ENCODE results near the gene ZC3H4.

ZC3H4 gene

GRCh38 chr19:47145639-47146486, 32.3 kb upstream of the ZC3H4 start:
- H3K9me3 ChIP-seq (ENCODE audit: low read length): no peaks in the 10 kb centered on the region
- no peaks in the 10 kb centered on the region for H3K9me2 ChIP-seq (ENCODE audit: low read depth, low read length)
- H2AFZ ChIP-seq (ENCODE audit: low read length): no peak overlapping the region
- no peaks in the 10 kb centered on the region for H3K27me3 ChIP-seq (ENCODE audit: insufficient read depth, low read length)
- H4K20me1 ChIP-seq (ENCODE audit: insufficient read depth, low read length): no peaks in the 10 kb centered on the region
- H3K4me1 ChIP-seq (ENCODE audit: insufficient read depth, low read length, severe bottlenecking): no peaks in the 10 kb centered on the region
- H3K36me3 ChIP-seq (ENCODE audit: insufficient read depth, low read length): peaks cover 88% of the 10 kb centered on the region
- H3K9ac ChIP-seq (ENCODE audit: low read length): no peak overlapping the region
- no peaks in the 10 kb centered on the region for H3F3A ChIP-seq (ENCODE audit: insufficient read depth, low read length)
- peaks cover 32% of the 10 kb centered on the region for H3K79me2 ChIP-seq (ENCODE audit: insufficient read depth, low read length)
- H3K4me2 ChIP-seq (ENCODE audit: low read length): no peak overlapping the region
- TF ChIP-seq EZH2 (IDR thresholded peaks at IDR 0.05; ENCODE audit: borderline replicate concordance, low read length) (no peak), CTCF (IDR thresholded peaks at IDR 0.05; ENCODE audit: low read length) (no peak)
- H3K27ac ChIP-seq (ENCODE audit: low read depth, low read length, poor library complexity, severe bottlenecking): no peak overlapping the region
- no peak overlapping the region for H3K4me3 ChIP-seq (ENCODE audit: low read depth, low read length, poor library complexity, severe bottlenecking)

DNA sequence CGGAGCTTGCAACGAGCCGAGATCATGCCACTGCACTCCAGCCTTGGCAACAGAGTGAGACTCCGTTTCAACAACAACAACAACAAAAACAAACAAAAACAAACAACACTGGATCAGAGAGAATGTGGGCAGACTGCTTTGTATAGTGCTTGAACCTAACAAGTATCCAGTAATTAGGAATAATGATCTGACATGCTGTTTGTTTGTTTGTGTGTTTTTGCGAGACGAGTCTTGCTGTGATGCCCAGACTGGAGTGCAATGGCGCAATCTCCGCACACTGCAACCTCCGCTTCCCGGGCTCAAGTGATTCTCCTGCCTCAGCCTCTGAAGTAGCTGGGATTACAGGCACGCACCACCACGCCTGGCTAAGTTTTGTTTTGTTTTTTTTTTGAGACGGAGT, 31.1 kb upstream of the ZC3H4 start:
- Histone ChIP-seq H3K27me3 (ENCODE audit: insufficient read depth, low read length) (no peaks in the 10 kb centered on the region), H3F3A (ENCODE audit: insufficient read depth, low read length) (no peaks in the 10 kb centered on the region), H3K9me2 (ENCODE audit: low read depth, low read length) (no peaks in the 10 kb centered on the region), H4K20me1 (ENCODE audit: insufficient read depth, low read length) (no peaks in the 10 kb centered on the region), H3K36me3 (ENCODE audit: insufficient read depth, low read length) (peaks cover 76% of the 10 kb centered on the region), H3K9ac (ENCODE audit: low read length) (no peak overlapping the region), H3K4me1 (ENCODE audit: insufficient read depth, low read length, severe bottlenecking) (no peaks in the 10 kb centered on the region), H3K4me2 (ENCODE audit: low read length) (no peak overlapping the region), H2AFZ (ENCODE audit: low read length) (no peak overlapping the region), H3K79me2 (ENCODE audit: insufficient read depth, low read length) (peaks cover 38% of the 10 kb centered on the region), H3K9me3 (ENCODE audit: low read length) (no peaks in the 10 kb centered on the region), H3K4me3 (ENCODE audit: low read depth, low read length, poor library complexity, severe bottlenecking) (no peak overlapping the region), H3K27ac (ENCODE audit: low read depth, low read length, poor library complexity, severe bottlenecking) (no peak overlapping the region)
- TF ChIP-seq CTCF (IDR thresholded peaks at IDR 0.05; ENCODE audit: low read length) (no peak), EZH2 (IDR thresholded peaks at IDR 0.05; ENCODE audit: borderline replicate concordance, low read length) (no peak)

DNA sequence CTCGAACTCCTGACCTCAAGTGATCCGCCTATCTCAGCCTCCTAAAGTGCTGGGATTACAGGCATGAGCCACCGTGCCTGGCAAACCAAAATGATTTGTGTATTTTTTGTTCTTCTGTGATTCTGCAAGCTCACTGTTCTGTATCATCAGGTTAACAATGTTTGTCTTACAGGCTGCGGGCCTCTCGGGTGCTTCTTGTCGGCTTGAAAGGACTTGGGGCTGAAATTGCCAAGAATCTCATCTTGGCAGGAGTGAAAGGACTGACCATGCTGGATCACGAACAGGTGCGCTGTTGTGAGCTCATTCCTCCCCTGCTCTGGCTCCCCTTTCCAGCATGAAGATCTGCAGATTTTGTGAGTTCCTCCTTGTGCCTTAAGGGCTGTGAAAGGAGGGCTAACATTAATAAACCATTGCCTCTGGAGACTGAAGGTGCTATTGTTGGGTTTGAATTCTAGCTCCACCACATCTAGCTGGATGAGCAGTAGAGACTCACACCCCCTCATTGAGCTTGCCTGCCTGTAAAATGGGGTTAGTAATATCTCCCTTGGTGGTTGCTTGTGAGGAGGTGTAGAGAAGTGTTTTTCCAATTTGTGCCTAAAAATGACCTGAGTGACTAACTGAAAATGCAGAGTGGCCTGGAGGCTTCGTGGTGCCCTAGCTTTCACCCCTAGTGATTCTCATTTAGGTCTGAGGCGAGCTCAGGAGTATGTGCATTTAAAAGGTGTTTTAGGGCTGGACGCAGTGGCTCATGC, 29.9 kb upstream of the ZC3H4 start:
- H4K20me1 ChIP-seq (ENCODE audit: insufficient read depth, low read length): no peaks in the 10 kb centered on the region

More for the DNA sequence above, 29.9 kb upstream of the ZC3H4 start:
- no peak for TF ChIP-seq CTCF (IDR thresholded peaks at IDR 0.05; ENCODE audit: low read length)
- no peak for TF ChIP-seq EZH2 (IDR thresholded peaks at IDR 0.05; ENCODE audit: borderline replicate concordance, low read length)
- Histone ChIP-seq H3K9ac (ENCODE audit: low read length) (no peak overlapping the region), H3F3A (ENCODE audit: insufficient read depth, low read length) (no peaks in the 10 kb centered on the region), H3K36me3 (ENCODE audit: insufficient read depth, low read length) (peaks cover 68% of the 10 kb centered on the region), H3K9me2 (ENCODE audit: low read depth, low read length) (no peaks in the 10 kb centered on the region), H3K9me3 (ENCODE audit: low read length) (no peaks in the 10 kb centered on the region), H2AFZ (ENCODE audit: low read length) (no peak overlapping the region), H3K4me3 (ENCODE audit: low read depth, low read length, poor library complexity, severe bottlenecking) (no peak overlapping the region), H3K79me2 (ENCODE audit: insufficient read depth, low read length) (peaks cover 50% of the 10 kb centered on the region), H3K4me1 (ENCODE audit: insufficient read depth, low read length, severe bottlenecking) (no peaks in the 10 kb centered on the region), H3K27ac (ENCODE audit: low read depth, low read length, poor library complexity, severe bottlenecking) (no peak overlapping the region), H3K4me2 (ENCODE audit: low read length) (no peak overlapping the region), H3K27me3 (ENCODE audit: insufficient read depth, low read length) (no peaks in the 10 kb centered on the region)
